B cell (primary cell): Measurements from ENCODE around the gene ATXN1. TPM values are rescaled to one million over a fixed set of nuclear protein-coding genes. Genes with fewer than 3 reads are reported as not detected.

Source experiments
- ATAC-seq: fragments of 200-7000 bp; cut with Tn5 transposase; one replicate; pipeline ENCODE4 v1.10.0; 2021; ENCODE audit warnings: low read depth, mild to moderate bottlenecking, moderate number of reproducible peaks, moderate library complexity
- CTCF ChIA-PET: fragments of 350-600 bp; sonication (Branson Sonifier 250); formaldehyde crosslinking; loops from one replicate; lab custom pipeline; 2021; ENCODE audit warnings: antibody characterized with exemption, inconsistent platforms; lab: Charles Lee
- POLR2A ChIA-PET: fragments of 350-600 bp; sonication (Branson Sonifier 250); formaldehyde crosslinking; loops from one replicate; lab custom pipeline; 2021; ENCODE audit warnings: antibody characterized with exemption; lab: Charles Lee
- DNase-seq: peaks from one replicate; pipeline ENCODE4 v3.0.0; 2013
- H2AFZ ChIP-seq: 2 replicates; pipeline ENCODE4 v1.6.1; 2012; ENCODE audit warnings: mild to moderate bottlenecking, low read depth, low read length; ENCODE audit not compliant: insufficient read depth, poor library complexity, severe bottlenecking
- H3K27ac ChIP-seq, 2 donors: 1 replicate in 1 of 2; 2 replicates in 1 of 2; pipeline ENCODE4 v1.5.1; 2012 to 2013; ENCODE audit warnings: low read length in 2 of 2, mild to moderate bottlenecking in 2 of 2, moderate library complexity in 1 of 2
- H3K27me3 ChIP-seq, 4 experiments: fragments of 200-600 bp in 1 of 4; sonication (generic) in 1 of 4; replicated peaks in 1 of 4; 1 replicate in 2 of 4; 2 replicates in 2 of 4; pipeline versions ENCODE4 v1.6.1 to v1.7.0; 2013 to 2016; ENCODE audit warnings: low read length in 3 of 4, mild to moderate bottlenecking in 2 of 4, mixed read lengths in 1 of 4, moderate library complexity in 1 of 4; ENCODE audit not compliant: insufficient read depth in 4 of 4, control insufficient read depth in 3 of 4; ENCODE audit errors: control extremely low read depth in 1 of 4
- H3K36me3 ChIP-seq, 2 experiments: replicated peaks in 1 of 2; 1 replicate in 1 of 2; 2 replicates in 1 of 2; pipeline versions ENCODE4 v1.6.1 to v1.7.1; 2013; ENCODE audit warnings: low read length in 1 of 2; ENCODE audit not compliant: insufficient read depth in 2 of 2, control insufficient read depth in 1 of 2; ENCODE audit errors: control extremely low read depth in 1 of 2, extremely low read depth in 1 of 2
- H3K4me1 ChIP-seq, 2 donors: fragments of 200-600 bp in 1 of 2; sonication (generic) in 1 of 2; 1 replicate in 1 of 2; 2 replicates in 1 of 2; pipeline versions ENCODE4 v1.5.1 to v1.6.1; 2013 to 2017; ENCODE audit warnings: low read length in 2 of 2; ENCODE audit not compliant: control insufficient read depth in 2 of 2, insufficient read depth in 2 of 2
- H3K4me2 ChIP-seq: replicated peaks from 2 replicates; pipeline ENCODE3; 2012; ENCODE audit warnings: mild to moderate bottlenecking, low read depth, low read length; ENCODE audit not compliant: poor library complexity, severe bottlenecking
- H3K4me3 ChIP-seq, 5 experiments: fragments of 200-600 bp in 1 of 5; sonication (generic) in 1 of 5; 1 replicate in 3 of 5; 2 replicates in 2 of 5; pipeline versions ENCODE4 v1.5.1 to v1.7.0; 2011 to 2016; ENCODE audit warnings: low read length in 4 of 5, mild to moderate bottlenecking in 4 of 5, low read depth in 2 of 5, control low read depth in 1 of 5, moderate library complexity in 1 of 5; ENCODE audit not compliant: insufficient read depth in 1 of 5; ENCODE audit errors: control extremely low read depth in 1 of 5, extremely low read depth in 1 of 5
- H3K79me2 ChIP-seq: fragments of 200-600 bp; sonication (generic); one replicate; pipeline ENCODE4 v1.6.0; 2016; ENCODE audit warnings: low read length; ENCODE audit not compliant: control insufficient read depth, insufficient read depth
- H3K9ac ChIP-seq: fragments of 200-600 bp; sonication (generic); 2 replicates; pipeline ENCODE4 v1.6.1; 2017; ENCODE audit warnings: mild to moderate bottlenecking, low read length, moderate library complexity
- H3K9me3 ChIP-seq, 3 donors: one replicate each; pipeline versions ENCODE4 v1.6.1 to v1.7.1; 2013; ENCODE audit warnings: low read length in 2 of 3; ENCODE audit not compliant: control insufficient read depth in 2 of 3, insufficient read depth in 1 of 3; ENCODE audit errors: control extremely low read depth in 1 of 3
- H4K20me1 ChIP-seq: 2 replicates; pipeline ENCODE4 v1.6.0; 2012; ENCODE audit warnings: mild to moderate bottlenecking, low read length; ENCODE audit not compliant: insufficient read depth, control insufficient read depth, poor library complexity, severe bottlenecking
- H3K27ac Mint-ChIP-seq: one replicate; pipeline ENCODE4 v1.8.0; 2021; ENCODE audit warnings: mixed read lengths
- H3K27me3 Mint-ChIP-seq: one replicate; pipeline ENCODE4 v1.8.0; 2021; ENCODE audit warnings: mixed read lengths
- H3K4me1 Mint-ChIP-seq: one replicate; pipeline ENCODE4 v1.8.0; 2021; ENCODE audit warnings: mixed read lengths
- H3K4me3 Mint-ChIP-seq: one replicate; pipeline ENCODE4 v1.8.0; 2021; ENCODE audit warnings: mixed read lengths
- H3K9me3 Mint-ChIP-seq: one replicate; pipeline ENCODE4 v1.8.0; 2022; ENCODE audit warnings: mixed read lengths; ENCODE audit not compliant: insufficient read depth
- EZH2 ChIP-seq: IDR thresholded peaks from 2 replicates; pipeline ENCODE4 v1.6.1; 2012; ENCODE audit warnings: borderline replicate concordance, low read depth, mild to moderate bottlenecking, moderate library complexity, low read length; ENCODE audit not compliant: insufficient read depth, poor library complexity, severe bottlenecking
- WGBS: methylation state at CpG from one replicate; pipeline ENCODE4 v1.1.5; 2013; ENCODE audit warnings: missing lambda C conversion rate; ENCODE audit not compliant: insufficient coverage; 5-methylcytosine and 5-hydroxymethylcytosine counted together
- intact Hi-C: fragments of 100-400 bp; cut with micrococcal nuclease; formaldehyde crosslinking; loops from one replicate; pipeline ENCODE4 v1.10.0; 2022
- polyA plus RNA-seq: library from polyadenylated mRNA; depleted of rRNA; stranded (reverse); fragments of >200 nt; gene quantifications from 2 replicates; pipeline ENCODE4 v1.2.3, GENCODE V29; 2012
- total RNA-seq, 2 donors: library from RNA; stranded (reverse); fragments of 120-200 nt in 1 of 2; gene quantifications; 1 replicate in 1 of 2; 2 replicates in 1 of 2; pipeline versions ENCODE4 v1.2.3 to v1.2.4, GENCODE V29; 2013 to 2022
- TF ChIP-seq, protein P1 (sequence below): fragments of 200-600 bp; IDR thresholded peaks from one replicate; pipeline ENCODE4 v1.8.0; 2022; ENCODE audit warnings: antibody characterized with exemption, mild to moderate bottlenecking

ATXN1 gene
- total and polyA plus RNA-seq, 2 donors (not counting 1 experiment from before 2014, with no cell fraction given) = 5.7 to 63.8 TPM

DNA sequence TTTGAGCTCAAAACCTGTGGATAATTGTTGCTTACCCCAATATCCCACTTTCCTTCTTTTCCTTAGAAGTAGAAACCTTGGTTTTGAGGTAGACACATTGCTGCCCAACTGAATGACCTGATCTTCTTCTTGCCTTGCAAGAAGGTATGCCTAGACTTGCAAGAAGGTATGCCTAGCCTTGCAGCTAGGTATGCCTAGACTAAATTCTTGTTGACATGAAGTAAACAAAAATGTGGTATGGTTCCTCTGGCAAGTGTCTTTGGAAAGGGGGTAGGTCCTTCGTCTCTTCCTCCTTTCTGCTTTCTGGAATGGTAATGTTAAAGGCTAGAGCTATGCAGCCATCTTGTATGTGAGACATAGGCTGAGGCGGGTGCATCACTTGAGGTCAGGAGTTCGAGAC lies 393.7 kb downstream of the ATXN1 start:
- DNase-seq = no peak
- Histone ChIP-seq H3K27ac (no peak overlapping the region), H4K20me1 (no peaks in the 10 kb centered on the region), H3K27me3 (no peaks in the 10 kb centered on the region), H3K4me1 (peaks cover 11 to 23% of the 10 kb centered on the region in 2 donors), H2AFZ (no peak overlapping the region), H3K4me2 (no peak overlapping the region), H3K9me3 (no peaks in the 10 kb centered on the region), H3K79me2 (no peaks in the 10 kb centered on the region), H3K36me3 (no peaks in the 10 kb centered on the region), H3K4me3 (no peak overlapping the region), H3K9ac (no peak overlapping the region)
- POLR2A ChIA-PET = no interaction called here
- Mint-ChIP-seq H3K9me3 (no peaks in the 10 kb centered on the region), H3K4me3 (no peak overlapping the region), H3K27ac (no peak overlapping the region), H3K4me1 (peaks cover 38% of the 10 kb centered on the region), H3K27me3 (peaks cover 6% of the 10 kb centered on the region)
- intact Hi-C loops = no loop called here
- WGBS = 100% methylated on average over 1 of the region's 3 CpGs
- no peak for ATAC-seq
- CTCF ChIA-PET = interaction anchor here (1.2 kb wide), 1 partner anchor 403 kb away, joined by 3 read pairs; no protein-coding TSS in a partner anchor
- TF ChIP-seq, protein P1, sequence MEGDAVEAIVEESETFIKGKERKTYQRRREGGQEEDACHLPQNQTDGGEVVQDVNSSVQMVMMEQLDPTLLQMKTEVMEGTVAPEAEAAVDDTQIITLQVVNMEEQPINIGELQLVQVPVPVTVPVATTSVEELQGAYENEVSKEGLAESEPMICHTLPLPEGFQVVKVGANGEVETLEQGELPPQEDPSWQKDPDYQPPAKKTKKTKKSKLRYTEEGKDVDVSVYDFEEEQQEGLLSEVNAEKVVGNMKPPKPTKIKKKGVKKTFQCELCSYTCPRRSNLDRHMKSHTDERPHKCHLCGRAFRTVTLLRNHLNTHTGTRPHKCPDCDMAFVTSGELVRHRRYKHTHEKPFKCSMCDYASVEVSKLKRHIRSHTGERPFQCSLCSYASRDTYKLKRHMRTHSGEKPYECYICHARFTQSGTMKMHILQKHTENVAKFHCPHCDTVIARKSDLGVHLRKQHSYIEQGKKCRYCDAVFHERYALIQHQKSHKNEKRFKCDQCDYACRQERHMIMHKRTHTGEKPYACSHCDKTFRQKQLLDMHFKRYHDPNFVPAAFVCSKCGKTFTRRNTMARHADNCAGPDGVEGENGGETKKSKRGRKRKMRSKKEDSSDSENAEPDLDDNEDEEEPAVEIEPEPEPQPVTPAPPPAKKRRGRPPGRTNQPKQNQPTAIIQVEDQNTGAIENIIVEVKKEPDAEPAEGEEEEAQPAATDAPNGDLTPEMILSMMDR = no peak
- TF ChIP-seq EZH2 = no peak

DNA sequence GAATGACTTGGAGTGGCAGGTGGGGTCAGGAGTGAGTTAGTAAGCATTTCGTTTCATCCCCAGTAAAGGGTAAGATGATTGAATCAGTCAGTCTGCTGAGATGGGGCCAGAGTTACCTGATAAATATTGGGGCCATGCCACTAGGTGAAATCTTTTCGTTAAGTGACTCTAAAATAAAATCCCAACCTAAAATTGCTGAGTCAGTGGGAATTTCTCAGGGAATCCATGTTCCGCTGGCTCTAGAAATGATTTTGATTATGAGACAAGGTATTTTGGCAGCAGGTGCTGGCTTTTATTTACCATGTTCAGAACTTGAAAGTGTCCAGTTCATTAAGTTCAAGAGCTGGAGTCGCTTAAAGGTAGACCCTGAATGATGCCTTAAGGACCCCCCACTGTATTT lies 397.5 kb downstream of the ATXN1 start:
- DNase-seq = no peak
- Histone ChIP-seq H3K9ac (no peak overlapping the region), H2AFZ (no peak overlapping the region), H4K20me1 (no peaks in the 10 kb centered on the region), H3K4me3 (no peak overlapping the region), H3K4me1 (no peaks in the 10 kb centered on the region), H3K4me2 (no peak overlapping the region), H3K27ac (no peak overlapping the region), H3K79me2 (no peaks in the 10 kb centered on the region), H3K36me3 (no peaks in the 10 kb centered on the region), H3K9me3 (no peaks in the 10 kb centered on the region), H3K27me3 (no peaks in the 10 kb centered on the region)
- WGBS = 100% methylated on average over 3 of the region's 4 CpGs
- ATAC-seq = no peak
- intact Hi-C loops = no loop called here
- POLR2A ChIA-PET = no interaction called here
- TF ChIP-seq EZH2 = no peak
- TF ChIP-seq, protein P1 = no peak
- Mint-ChIP-seq H3K27ac (no peak overlapping the region), H3K27me3 (peaks cover 6% of the 10 kb centered on the region), H3K4me3 (no peak overlapping the region), H3K9me3 (no peaks in the 10 kb centered on the region), H3K4me1 (peaks cover 9% of the 10 kb centered on the region)
- CTCF ChIA-PET = interaction anchor here (1.4 kb wide), 1 partner anchor 11 kb away, joined by 3 read pairs; no protein-coding TSS in a partner anchor
